Esophagus squamous epithelium (tissue), 5 donors: ENCODE measurements around the gene FRK. TPM values are rescaled to one million over a fixed set of nuclear protein-coding genes. Genes with fewer than 3 reads are reported as not detected.

ENCODE experiments used
- DNase-seq: peaks from one replicate; lab custom pipeline; 2025; lab: John Stamatoyannopoulos, UW
- H3K27ac ChIP-seq, 4 donors: fragments of 200-600 bp; sonication (generic); one replicate each; pipeline ENCODE4 v1.5.1; 2016 to 2019; ENCODE audit warnings: mild to moderate bottlenecking in 1 of 4
- H3K27me3 ChIP-seq, 4 donors: fragments of 200-600 bp; sonication (generic); 1 replicate in 3 of 4; 2 replicates in 1 of 4; pipeline versions ENCODE4 v1.5.1 to v1.6.0; 2017 to 2021; ENCODE audit warnings: antibody characterized with exemption in 1 of 4
- H3K36me3 ChIP-seq, 3 donors: fragments of 200-600 bp; sonication (generic); one replicate each; pipeline ENCODE4 v1.5.1; 2016 to 2019
- H3K4me1 ChIP-seq, 3 donors: fragments of 200-600 bp; sonication (generic); one replicate each; pipeline ENCODE4 v1.5.1; 2017 to 2019
- H3K4me3 ChIP-seq, 4 donors: fragments of 200-600 bp; sonication (generic); 1 replicate in 3 of 4; 2 replicates in 1 of 4; pipeline ENCODE4 v1.5.1; 2016 to 2019; ENCODE audit warnings: mild to moderate bottlenecking in 2 of 4, moderate library complexity in 1 of 4
- H3K9me3 ChIP-seq, 3 donors: fragments of 200-600 bp; sonication (generic); one replicate each; pipeline ENCODE4 v1.5.1; 2016 to 2019
- CTCF ChIP-seq, 6 experiments: fragments of 450-650 bp in 4 of 6; fragments of 200-600 bp in 2 of 6; sonication (generic) in 2 of 6; IDR thresholded peaks; one replicate each; pipeline ENCODE4 v1.5.1; 2016 to 2019; ENCODE audit warnings: antibody characterized with exemption in 6 of 6, mild to moderate bottlenecking in 4 of 6, moderate library complexity in 4 of 6
- POLR2A ChIP-seq, 4 donors: fragments of 450-650 bp; IDR thresholded peaks; one replicate each; pipeline ENCODE4 v1.6.1; 2017; ENCODE audit warnings: antibody characterized with exemption in 4 of 4, mild to moderate bottlenecking in 4 of 4, moderate library complexity in 3 of 4
- WGBS, 2 donors: methylation state at CpG; one replicate each; pipeline ENCODE4 v1.1.5; 2018; 5-methylcytosine and 5-hydroxymethylcytosine counted together
- intact Hi-C: fragments of 100-400 bp; cut with DNase I; formaldehyde crosslinking; loops from one replicate; pipeline ENCODE4 v1.15.0; 2022
- total RNA-seq, 4 donors: library from RNA; depleted of rRNA; stranded (reverse); fragments of >200 nt; gene quantifications; one replicate each; pipeline ENCODE4 v1.1.0, GENCODE V29; 2016
- donor health status: DM: yes; HTN: yes; CAD: no.

The FRK gene
- total RNA-seq, 4 donors from 2014 or later, result 5.0 to 12.1 (median 10.0) TPM

- intact Hi-C loops, result no loop called here
- no peak for DNase-seq
- no peaks in the 10 kb centered on the region for H3K27me3 ChIP-seq
- H3K4me1 ChIP-seq, result no peaks in the 10 kb centered on the region
- TF ChIP-seq POLR2A (IDR thresholded peaks at IDR 0.05) (no peak), CTCF (IDR thresholded peaks at IDR 0.05) (no peak)
- no peak overlapping the region for H3K27ac ChIP-seq
- WGBS, 2 donors, result 86 to 93% methylated on average over 3 of the region's 3 CpGs
- no peaks in the 10 kb centered on the region for H3K9me3 ChIP-seq
- H3K36me3 ChIP-seq, result peaks cover 0 to 23% (median 6%) of the 10 kb centered on the region in 3 donors
- H3K4me3 ChIP-seq, result no peak overlapping the region
These were observed 61.5 kb downstream of the FRK start for GRCh38 chr6:115999235-115999634.

- TF ChIP-seq POLR2A (IDR thresholded peaks at IDR 0.05) (no peak), CTCF (IDR thresholded peaks at IDR 0.05) (no peak)
- 81 to 82% methylated on average over 5 of the region's 5 CpGs for WGBS, 2 donors
- H3K4me1 ChIP-seq, result no peaks in the 10 kb centered on the region
- DNase-seq, result no peak
- H3K27me3 ChIP-seq, result no peaks in the 10 kb centered on the region
- H3K36me3 ChIP-seq, result peaks cover 0 to 22% (median 6%) of the 10 kb centered on the region in 3 donors
- H3K27ac ChIP-seq, result no peak overlapping the region
- H3K4me3 ChIP-seq, result no peak overlapping the region
- H3K9me3 ChIP-seq, result no peaks in the 10 kb centered on the region
- intact Hi-C loops, result no loop called here
These were observed 62.6 kb downstream of the FRK start for GRCh38 chr6:115997990-115998585.

GRCh38 chr6:115986026-115986425 lies 74.7 kb downstream of the FRK start:
- WGBS, 2 donors, result 71 to 77% methylated on average over 2 of the region's 2 CpGs
- no peaks in the 10 kb centered on the region for H3K36me3 ChIP-seq
- no peak overlapping the region for H3K27ac ChIP-seq
- no peak overlapping the region for H3K4me3 ChIP-seq
- H3K4me1 ChIP-seq, result no peaks in the 10 kb centered on the region
- no peak for DNase-seq
- no peaks in the 10 kb centered on the region for H3K9me3 ChIP-seq
- intact Hi-C loops, result no loop called here
- no peak for TF ChIP-seq CTCF (IDR thresholded peaks at IDR 0.05)
- no peak for TF ChIP-seq POLR2A (IDR thresholded peaks at IDR 0.05)
- no peaks in the 10 kb centered on the region for H3K27me3 ChIP-seq

GRCh38 chr6:115984809-115985208 lies 75.9 kb downstream of the FRK start:
- Histone ChIP-seq H3K36me3 (no peaks in the 10 kb centered on the region), H3K9me3 (no peaks in the 10 kb centered on the region), H3K27me3 (no peaks in the 10 kb centered on the region), H3K4me3 (no peak overlapping the region), H3K4me1 (no peaks in the 10 kb centered on the region), H3K27ac (no peak overlapping the region)
- TF ChIP-seq POLR2A (IDR thresholded peaks at IDR 0.05), result no peak
- no peak for TF ChIP-seq CTCF (IDR thresholded peaks at IDR 0.05)
- DNase-seq, result no peak
- WGBS, 2 donors, result 68 to 95% methylated on average over 2 of the region's 2 CpGs
- intact Hi-C loops, result no loop called here

- no peaks in the 10 kb centered on the region for H3K9me3 ChIP-seq
- no peak for DNase-seq
- H3K27ac ChIP-seq, result no peak overlapping the region
- TF ChIP-seq CTCF (IDR thresholded peaks at IDR 0.05) (no peak), POLR2A (IDR thresholded peaks at IDR 0.05) (no peak)
- intact Hi-C loops, result no loop called here
- H3K27me3 ChIP-seq, result no peaks in the 10 kb centered on the region
- 89 to 91% methylated on average over 4 of the region's 4 CpGs for WGBS, 2 donors
- H3K4me1 ChIP-seq, result no peaks in the 10 kb centered on the region
- no peak overlapping the region for H3K4me3 ChIP-seq
- no peaks in the 10 kb centered on the region for H3K36me3 ChIP-seq
These were observed 76.7 kb downstream of the FRK start for GRCh38 chr6:115983998-115984397.
